ENCODE measurements around the gene PRUNE2.

Gene PRUNE2

DNA sequence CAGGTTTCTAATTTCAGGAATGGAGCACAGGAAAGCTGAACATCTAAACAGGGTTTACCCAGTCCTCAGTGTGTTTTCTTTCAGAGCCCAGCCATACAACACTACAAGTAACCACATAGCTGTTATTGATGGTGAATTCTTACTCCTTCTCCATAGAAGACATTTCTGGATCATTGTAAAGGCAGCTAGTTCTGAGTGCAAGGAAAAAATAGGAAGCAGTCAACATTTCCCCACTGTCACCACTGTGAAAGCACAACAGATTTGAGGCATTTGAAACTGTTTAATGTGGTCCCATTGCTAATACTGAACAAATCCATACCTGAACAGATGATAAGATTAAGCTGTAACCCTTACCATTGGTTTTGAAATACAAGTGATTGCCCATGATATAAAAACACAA is 286.7 kb downstream of the PRUNE2 start:
- H3K4me3 Mint-ChIP-seq: no peak overlapping the region
- no peak for DNase-seq
- peaks cover 5% of the 10 kb centered on the region for H3K4me1 Mint-ChIP-seq
- no peaks in the 10 kb centered on the region for H3K36me3 Mint-ChIP-seq
- CTCF ChIA-PET: interaction anchor here (1.0 to 1.4 kb wide), 2 partner anchors 9 to 57 kb away, joined by 3 read pairs; no protein-coding TSS in a partner anchor
- H3K27ac Mint-ChIP-seq: no peak overlapping the region
- H3K27me3 Mint-ChIP-seq: peaks cover 51% of the 10 kb centered on the region
- no peaks in the 10 kb centered on the region for H3K9me3 Mint-ChIP-seq

DNA sequence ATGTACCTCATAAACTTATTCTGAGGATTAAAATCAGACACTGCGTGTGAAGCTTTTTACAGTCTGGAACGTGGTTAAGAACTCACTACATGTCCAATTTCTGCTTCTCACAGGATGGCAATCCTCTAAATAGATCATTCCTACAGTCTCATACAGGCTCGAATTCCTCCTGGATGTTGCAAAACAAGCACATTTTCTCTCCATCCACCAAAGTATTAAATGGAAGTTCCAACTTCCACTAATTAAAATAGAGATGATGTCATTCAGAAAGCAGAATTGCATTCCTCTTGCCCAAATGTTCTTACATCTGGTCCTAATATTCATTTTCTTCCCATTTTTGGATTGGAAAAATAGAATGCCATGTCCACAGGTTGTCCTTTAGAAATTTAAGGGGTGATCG is 287.2 kb downstream of the PRUNE2 start:
- H3K4me1 Mint-ChIP-seq: peaks cover 5% of the 10 kb centered on the region
- no peaks in the 10 kb centered on the region for H3K36me3 Mint-ChIP-seq
- CTCF ChIA-PET: interaction anchor here (1.0 to 1.4 kb wide), 2 partner anchors 9 to 56 kb away, joined by 3 read pairs; no protein-coding TSS in a partner anchor
- H3K27ac Mint-ChIP-seq: no peak overlapping the region
- H3K9me3 Mint-ChIP-seq: no peaks in the 10 kb centered on the region
- H3K27me3 Mint-ChIP-seq: peaks cover 51% of the 10 kb centered on the region
- DNase-seq: no peak
- no peak overlapping the region for H3K4me3 Mint-ChIP-seq

DNA sequence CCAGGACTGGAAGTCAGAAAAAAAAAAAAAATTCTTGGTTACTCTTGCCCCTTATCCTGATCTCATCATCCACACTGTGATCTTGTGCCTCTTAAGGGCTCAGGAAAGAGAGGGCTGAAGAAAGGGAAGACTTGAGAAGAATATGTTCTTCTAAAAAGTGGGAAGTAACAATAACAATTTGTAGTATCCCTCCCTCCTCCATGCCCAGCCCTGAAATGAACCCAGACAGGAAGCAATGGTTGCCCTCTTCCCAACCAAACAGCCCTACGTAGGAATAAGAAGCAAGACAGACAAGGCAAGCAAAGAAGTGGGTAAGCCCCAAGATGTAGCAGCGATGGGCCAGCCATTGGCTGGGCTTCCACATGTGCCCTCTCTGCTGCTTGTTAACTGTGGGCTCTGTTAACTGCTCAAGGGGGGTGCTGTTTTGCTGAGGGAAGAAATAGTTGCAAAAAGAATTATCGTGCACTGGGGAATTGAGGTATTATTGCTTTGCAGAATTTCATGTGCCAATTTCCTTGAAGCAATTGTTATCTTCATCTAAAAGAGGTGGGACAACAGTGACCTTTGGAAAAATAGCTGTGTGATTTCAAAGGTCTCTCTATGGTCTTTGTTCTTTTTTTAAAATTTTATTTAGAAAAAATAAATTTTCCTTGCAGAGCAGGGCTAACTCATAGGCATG is 288.3 kb downstream of the PRUNE2 start:
- no peak for DNase-seq
- Mint-ChIP-seq H3K4me1 (peaks cover 5% of the 10 kb centered on the region), H3K27me3 (peaks cover 53% of the 10 kb centered on the region), H3K27ac (no peak overlapping the region), H3K36me3 (no peaks in the 10 kb centered on the region), H3K4me3 (no peak overlapping the region), H3K9me3 (no peaks in the 10 kb centered on the region)
- CTCF ChIA-PET: no interaction called here

DNA sequence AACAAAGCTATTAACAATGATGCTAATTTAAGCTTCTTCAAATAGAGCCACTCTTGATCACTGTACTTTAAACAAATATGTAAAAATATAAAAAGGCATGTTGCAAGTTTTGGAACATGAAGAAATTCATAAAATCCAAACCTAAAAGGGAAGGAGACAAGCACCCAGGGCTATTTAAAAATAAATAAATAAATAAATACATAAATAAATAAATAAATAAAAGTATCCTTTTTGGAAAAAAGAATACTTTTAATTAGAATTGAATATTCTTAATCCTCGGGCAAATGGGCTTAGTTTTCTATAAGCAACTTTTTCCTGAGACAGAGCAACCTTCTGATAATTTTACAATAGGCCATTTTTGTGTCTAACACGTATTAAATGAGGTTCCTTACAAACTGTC is 289.1 kb downstream of the PRUNE2 start:
- Mint-ChIP-seq H3K36me3 (no peaks in the 10 kb centered on the region), H3K4me3 (no peak overlapping the region), H3K9me3 (no peaks in the 10 kb centered on the region), H3K27me3 (peaks cover 54% of the 10 kb centered on the region), H3K4me1 (peaks cover 5% of the 10 kb centered on the region), H3K27ac (no peak overlapping the region)
- DNase-seq: no peak
- CTCF ChIA-PET: no interaction called here

DNA sequence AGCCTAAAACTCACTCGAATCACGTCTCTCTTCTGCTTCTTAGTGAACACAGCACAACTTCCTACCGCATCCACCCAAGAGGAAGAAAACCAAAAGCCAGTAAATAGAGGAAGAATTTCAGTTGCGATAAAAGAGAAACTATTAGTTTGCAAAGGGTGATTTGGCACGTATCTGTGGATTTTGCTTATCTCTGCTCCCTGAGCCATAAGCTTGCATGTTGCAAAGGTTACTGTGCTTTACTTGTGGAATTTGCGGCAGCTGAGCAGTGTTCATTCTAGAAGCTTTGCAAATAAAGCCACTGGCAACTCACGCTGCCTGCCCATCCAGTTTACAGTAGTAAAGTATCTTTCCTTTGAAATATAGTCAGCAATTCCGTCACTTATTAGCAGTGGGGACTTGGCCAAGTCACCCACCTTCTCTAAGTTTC is 290.7 kb downstream of the PRUNE2 start:
- Mint-ChIP-seq H3K27me3 (peaks cover 41% of the 10 kb centered on the region), H3K4me3 (no peak overlapping the region), H3K27ac (no peak overlapping the region), H3K4me1 (peaks cover 5% of the 10 kb centered on the region), H3K36me3 (no peaks in the 10 kb centered on the region), H3K9me3 (no peaks in the 10 kb centered on the region)
- no peak for DNase-seq
- CTCF ChIA-PET: no interaction called here

DNA sequence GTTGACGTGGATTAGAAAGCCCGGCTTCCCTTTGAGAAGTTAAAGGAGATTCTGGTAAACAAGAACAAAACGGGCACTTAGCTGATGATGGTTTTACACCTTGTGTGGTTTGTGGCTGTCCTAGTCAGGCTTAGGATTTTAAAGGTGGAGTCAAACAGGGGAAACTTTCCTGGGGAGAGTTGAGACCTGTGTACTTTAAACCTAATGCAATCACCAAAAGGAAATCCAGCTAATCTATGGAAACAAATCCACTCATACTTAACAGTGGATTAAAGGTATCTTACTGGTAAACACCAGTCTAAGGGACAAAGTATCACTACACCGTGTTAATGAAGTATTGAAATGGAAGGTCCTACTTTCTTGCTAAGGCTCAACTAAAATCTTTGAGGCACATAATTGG is 291.9 kb downstream of the PRUNE2 start:
- CTCF ChIA-PET: no interaction called here
- H3K36me3 Mint-ChIP-seq: no peaks in the 10 kb centered on the region
- no peaks in the 10 kb centered on the region for H3K9me3 Mint-ChIP-seq
- no peak overlapping the region for H3K27ac Mint-ChIP-seq
- peaks cover 38% of the 10 kb centered on the region for H3K27me3 Mint-ChIP-seq
- H3K4me1 Mint-ChIP-seq: peaks cover 5% of the 10 kb centered on the region
- no peak overlapping the region for H3K4me3 Mint-ChIP-seq
- no peak for DNase-seq

DNA sequence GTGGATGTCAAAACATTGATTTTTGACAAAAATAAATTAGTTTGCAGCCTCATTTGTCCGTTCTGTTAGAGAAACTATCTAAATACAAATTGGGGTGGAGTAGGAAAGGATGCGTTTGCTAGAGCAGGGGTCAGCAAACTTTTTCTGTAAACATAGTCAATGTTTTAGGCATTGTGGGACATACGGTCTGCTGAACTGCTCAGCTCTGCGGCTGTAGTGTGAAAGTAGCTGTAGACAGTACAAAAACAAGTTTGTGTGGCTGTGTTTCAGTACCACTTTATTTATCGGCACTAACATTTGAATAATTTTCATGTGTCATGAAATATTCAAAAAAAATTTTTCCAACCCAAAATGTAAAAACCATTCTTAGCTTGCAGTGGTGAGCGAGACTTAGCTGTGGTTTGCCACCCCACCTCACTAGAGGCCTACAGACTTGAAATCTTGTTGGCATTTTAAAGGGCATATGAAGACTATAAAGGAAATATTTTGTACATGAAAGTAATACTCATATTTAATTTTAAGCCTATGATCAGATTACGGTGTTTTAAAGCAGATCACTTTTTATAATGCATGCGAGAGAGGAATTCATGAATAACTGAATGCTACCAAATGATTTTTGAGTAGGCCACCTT is 292.6 kb downstream of the PRUNE2 start:
- Mint-ChIP-seq H3K27ac (no peak overlapping the region), H3K36me3 (no peaks in the 10 kb centered on the region), H3K4me1 (peaks cover 5% of the 10 kb centered on the region), H3K9me3 (no peaks in the 10 kb centered on the region), H3K27me3 (peaks cover 38% of the 10 kb centered on the region), H3K4me3 (no peak overlapping the region)
- no peak for DNase-seq
- CTCF ChIA-PET: no interaction called here

DNA sequence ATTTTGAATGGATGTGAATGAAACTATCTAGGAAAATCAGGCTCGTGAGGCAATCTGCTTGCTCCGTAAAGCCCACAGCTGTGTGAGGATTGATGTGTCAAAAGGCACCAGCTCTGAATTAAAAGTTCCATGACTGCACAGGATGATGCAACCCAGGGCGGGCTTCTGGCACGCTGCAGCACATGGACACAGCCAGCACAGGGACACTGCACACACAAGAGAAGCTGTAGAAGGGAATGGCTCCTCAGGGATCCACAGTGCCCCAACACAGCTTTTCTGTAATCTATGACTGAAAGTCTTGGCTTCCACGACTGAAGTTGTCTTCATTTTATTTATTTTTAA is 295.9 kb downstream of the PRUNE2 start:
- H3K27ac Mint-ChIP-seq: no peak overlapping the region
- peaks cover 2% of the 10 kb centered on the region for H3K4me1 Mint-ChIP-seq
- peaks cover 25% of the 10 kb centered on the region for H3K27me3 Mint-ChIP-seq
- no peaks in the 10 kb centered on the region for H3K36me3 Mint-ChIP-seq
- H3K9me3 Mint-ChIP-seq: no peaks in the 10 kb centered on the region
- CTCF ChIA-PET: no interaction called here
- no peak for DNase-seq
- H3K4me3 Mint-ChIP-seq: no peak overlapping the region

DNA sequence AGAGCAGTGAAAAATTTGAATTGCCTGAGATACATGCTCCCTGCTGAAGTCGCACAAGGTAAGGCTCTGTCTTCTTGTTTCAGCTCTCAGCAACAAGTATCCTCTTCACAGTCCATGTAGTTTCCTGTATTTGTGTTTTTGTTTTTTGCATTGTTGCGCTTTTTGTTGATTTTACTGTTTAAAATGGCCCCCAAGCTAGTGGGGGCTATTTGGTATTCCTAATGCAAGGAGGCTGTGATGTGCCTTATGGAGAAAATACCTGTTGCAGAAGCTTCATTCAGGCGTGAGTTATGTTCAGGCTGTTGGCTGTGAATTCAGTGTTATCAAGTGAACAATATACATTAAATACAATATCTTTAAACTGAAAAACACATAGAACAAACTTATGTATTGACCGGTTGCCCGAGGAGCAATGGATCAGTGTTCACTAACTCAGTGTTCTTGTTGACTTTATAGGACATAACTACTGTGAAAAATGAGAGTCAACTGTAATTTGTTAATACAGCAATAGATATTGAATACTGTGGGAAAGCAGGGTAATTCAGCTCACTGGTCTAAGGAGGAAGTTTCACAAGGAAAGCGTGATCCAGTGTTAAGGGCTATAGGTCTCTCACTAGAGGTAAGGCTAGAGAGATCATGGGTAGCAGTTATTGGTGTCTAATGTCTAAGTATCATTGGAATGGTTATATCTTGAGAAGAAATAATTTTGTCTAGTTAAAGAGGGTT is 296.5 kb downstream of the PRUNE2 start:
- H3K27ac Mint-ChIP-seq: no peak overlapping the region
- CTCF ChIA-PET: no interaction called here
- H3K27me3 Mint-ChIP-seq: peaks cover 21% of the 10 kb centered on the region
- DNase-seq: no peak
- no peak overlapping the region for H3K4me3 Mint-ChIP-seq
- no peaks in the 10 kb centered on the region for H3K36me3 Mint-ChIP-seq
- no peaks in the 10 kb centered on the region for H3K9me3 Mint-ChIP-seq
- H3K4me1 Mint-ChIP-seq: no peaks in the 10 kb centered on the region

DNA sequence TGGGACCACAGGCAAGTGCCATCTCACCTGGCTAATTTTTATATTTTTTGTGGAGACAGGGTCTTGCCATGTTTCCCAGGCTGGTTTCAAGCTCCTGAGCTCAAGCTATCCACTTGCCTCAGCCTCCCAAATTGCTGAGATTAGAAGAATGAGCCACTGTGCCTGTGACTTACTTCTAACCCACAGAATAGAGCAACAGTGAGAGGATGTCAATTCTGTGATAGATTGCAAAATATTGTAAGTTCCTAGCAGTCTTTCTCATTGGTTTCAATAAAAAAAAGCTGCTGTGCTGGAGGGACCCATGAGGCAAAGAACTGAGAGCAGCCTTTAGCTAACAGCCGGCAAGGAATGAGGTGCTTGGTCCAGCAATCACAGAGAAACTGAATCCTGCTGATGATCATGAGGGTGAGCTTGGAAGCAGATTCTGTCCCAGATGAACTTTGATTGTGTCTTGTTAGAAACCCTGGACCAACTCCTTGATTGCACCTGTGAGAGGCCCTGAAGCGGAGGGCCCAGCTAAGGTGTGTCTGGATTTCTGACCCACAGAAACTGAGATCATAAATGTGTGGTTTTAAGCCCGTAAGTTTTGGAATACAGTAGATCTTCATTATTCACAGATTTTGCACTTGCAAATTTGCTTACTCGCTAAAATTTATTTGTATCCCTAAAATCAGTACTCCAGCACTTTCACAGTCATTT is 297.2 kb downstream of the PRUNE2 start:
- H3K27ac Mint-ChIP-seq: no peak overlapping the region
- no peak overlapping the region for H3K4me3 Mint-ChIP-seq
- CTCF ChIA-PET: no interaction called here

DNA sequence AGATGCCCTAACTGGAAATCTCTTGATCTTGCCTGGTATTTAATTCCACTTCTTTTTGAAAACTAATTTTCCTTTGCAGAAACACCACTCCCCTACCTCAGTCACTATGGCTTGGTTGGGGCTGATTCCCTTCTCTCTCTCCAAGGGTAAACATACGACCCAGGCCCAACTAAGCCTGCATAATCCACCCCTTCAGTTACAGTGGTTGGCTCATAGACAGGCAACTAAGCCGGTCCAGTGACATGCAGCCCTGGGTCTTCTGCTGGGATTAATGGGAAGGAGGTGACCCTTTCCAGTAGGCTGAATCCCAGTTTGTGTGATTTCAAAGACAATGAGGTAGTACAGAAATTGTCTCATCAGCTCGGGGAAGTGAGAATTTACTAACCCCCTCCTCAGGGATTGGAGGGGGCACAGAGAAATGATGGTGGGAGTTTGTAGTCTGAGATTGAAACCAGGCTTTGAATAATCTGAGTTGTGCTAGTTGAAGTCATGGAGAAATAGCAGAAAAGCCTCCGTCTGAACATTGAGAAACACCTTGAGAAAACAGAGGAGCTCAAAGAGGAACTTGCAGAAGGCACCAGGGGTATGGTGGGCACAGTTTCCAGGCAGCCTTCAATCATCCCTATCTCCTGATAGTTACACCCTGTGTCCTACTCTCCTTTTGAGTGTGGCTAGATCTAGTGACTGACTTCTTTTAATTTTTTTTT is 298.0 kb downstream of the PRUNE2 start:
- CTCF ChIA-PET: no interaction called here
- H3K27ac Mint-ChIP-seq: no peak overlapping the region
- H3K9me3 Mint-ChIP-seq: no peaks in the 10 kb centered on the region
- peaks cover 22% of the 10 kb centered on the region for H3K27me3 Mint-ChIP-seq
- H3K36me3 Mint-ChIP-seq: no peaks in the 10 kb centered on the region
- no peak overlapping the region for H3K4me3 Mint-ChIP-seq
- DNase-seq: no peak
- H3K4me1 Mint-ChIP-seq: no peaks in the 10 kb centered on the region

More for the DNA sequence above, 297.2 kb downstream of the PRUNE2 start:
- Mint-ChIP-seq H3K27me3 (peaks cover 21% of the 10 kb centered on the region), H3K9me3 (no peaks in the 10 kb centered on the region), H3K4me1 (no peaks in the 10 kb centered on the region), H3K36me3 (no peaks in the 10 kb centered on the region)
- no peak for DNase-seq

DNA sequence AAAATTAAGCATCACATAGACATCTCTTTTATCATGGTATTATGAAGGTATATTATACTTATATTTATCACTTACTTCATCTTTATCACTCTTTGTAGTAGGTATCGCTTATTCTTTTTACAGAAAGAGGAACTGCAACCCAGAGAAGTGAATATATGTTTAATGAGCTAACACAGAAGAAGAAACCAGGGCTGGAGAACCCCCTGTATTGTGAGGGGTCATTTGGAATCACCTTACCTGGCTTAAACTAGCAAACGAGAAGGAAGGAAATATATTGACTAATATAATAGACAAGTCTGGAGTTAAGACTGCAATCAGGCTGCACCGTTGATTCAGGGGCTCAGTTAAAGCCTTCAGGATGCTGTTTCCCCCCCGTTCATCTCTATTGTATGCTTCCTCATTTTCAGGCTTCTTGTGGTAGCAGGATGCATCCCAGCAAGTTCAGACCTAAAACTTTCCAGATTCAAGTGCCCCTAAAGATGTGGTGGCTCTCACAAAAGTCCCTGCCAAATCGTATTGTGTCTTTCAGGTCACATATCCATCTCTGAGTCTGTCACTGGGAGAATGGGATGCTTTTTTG is 300.5 kb downstream of the PRUNE2 start:
- no peak overlapping the region for H3K4me3 Mint-ChIP-seq
- CTCF ChIA-PET: no interaction called here
- H3K27me3 Mint-ChIP-seq: peaks cover 27% of the 10 kb centered on the region
- no peaks in the 10 kb centered on the region for H3K4me1 Mint-ChIP-seq
- no peaks in the 10 kb centered on the region for H3K9me3 Mint-ChIP-seq
- no peak for DNase-seq
- no peaks in the 10 kb centered on the region for H3K36me3 Mint-ChIP-seq
- H3K27ac Mint-ChIP-seq: no peak overlapping the region

DNA sequence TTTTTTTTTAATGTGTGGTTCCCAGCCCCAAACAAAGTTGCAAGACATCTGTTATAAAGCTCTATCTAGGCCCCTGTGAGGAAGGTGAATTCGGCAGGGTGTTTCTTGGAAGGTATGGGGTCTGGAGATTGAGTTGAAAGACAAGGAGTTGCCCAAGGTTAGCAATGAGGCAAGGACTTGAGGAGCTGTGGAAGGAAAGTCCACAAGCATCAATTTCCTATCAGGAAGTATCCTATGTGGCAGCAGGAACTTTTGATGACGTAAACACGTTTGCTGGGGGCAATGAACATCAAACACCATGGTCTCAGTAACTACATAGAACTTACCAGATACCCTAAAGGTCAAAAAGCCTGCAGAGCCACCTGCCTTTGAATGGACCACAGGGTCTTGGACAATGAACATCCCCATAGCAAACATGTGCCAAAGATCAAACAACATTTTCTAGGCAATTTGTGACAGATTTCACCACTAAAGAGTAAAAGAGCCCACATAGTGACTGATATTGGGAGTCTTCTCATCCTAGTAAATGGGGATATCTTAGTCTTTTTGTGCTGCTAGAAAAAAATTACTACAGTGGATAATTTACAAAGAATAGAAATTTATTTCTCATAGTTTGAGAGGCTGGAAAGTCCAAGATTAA is 301.9 kb downstream of the PRUNE2 start:
- Mint-ChIP-seq H3K9me3 (no peaks in the 10 kb centered on the region), H3K36me3 (no peaks in the 10 kb centered on the region), H3K4me3 (no peak overlapping the region), H3K27ac (no peak overlapping the region), H3K27me3 (peaks cover 27% of the 10 kb centered on the region), H3K4me1 (no peaks in the 10 kb centered on the region)
- CTCF ChIA-PET: no interaction called here
- DNase-seq: no peak

Measured in activated naive CD4-positive, alpha-beta T cell treated with anti-CD3 and anti-CD28 coated beads, Interleukin-2, amount 10 ng/mL, durations not matched to agents 7 days and 5 days (primary cell).